C4-2B (cell line): ENCODE measurements around the gene TRIM3.

Source experiments
- H3K27ac ChIP-seq: fragments of 450-650 bp; 2 replicates; pipeline ENCODE4 v1.5.1; 2017
- CTCF ChIP-seq: fragments of 450-650 bp; conservative IDR thresholded peaks from 2 replicates; pipeline ENCODE4 v1.5.1; 2017; ENCODE audit warnings: mild to moderate bottlenecking
- ZFX ChIP-seq: fragments of 450-650 bp; IDR thresholded peaks from 2 replicates; pipeline ENCODE4 v1.6.1; 2017

Gene TRIM3

GRCh38 chr11:6469599-6469998 lies 4.1 kb downstream of the TRIM3 start:
- no peak overlapping the region for H3K27ac ChIP-seq
- no peak for TF ChIP-seq ZFX
- TF ChIP-seq CTCF: no peak

GRCh38 chr11:6468712-6469495 lies 4.8 kb downstream of the TRIM3 start:
- no peak overlapping the region for H3K27ac ChIP-seq
- TF ChIP-seq ZFX: no peak
- no peak for TF ChIP-seq CTCF

GRCh38 chr11:6459099-6459450 lies 14.7 kb downstream of the TRIM3 start:
- TF ChIP-seq ZFX: no peak
- TF ChIP-seq CTCF: no peak
- H3K27ac ChIP-seq: no peak overlapping the region

GRCh38 chr11:6458352-6459098 lies 15.2 kb downstream of the TRIM3 start:
- TF ChIP-seq CTCF (no peak), ZFX (no peak)
- no peak overlapping the region for H3K27ac ChIP-seq

GRCh38 chr11:6457581-6458320 lies 16.0 kb downstream of the TRIM3 start:
- no peak for TF ChIP-seq CTCF
- TF ChIP-seq ZFX: no peak
- H3K27ac ChIP-seq: no peak overlapping the region

GRCh38 chr11:6456361-6457073 lies 17.2 kb downstream of the TRIM3 start:
- H3K27ac ChIP-seq: 0 out of 2 replicates have a peak overlapping the region, but pooled peaks have one; percentile 7
- TF ChIP-seq ZFX: no peak

GRCh38 chr11:6455070-6455469 lies 18.7 kb downstream of the TRIM3 start:
- H3K27ac ChIP-seq: no peak overlapping the region
- TF ChIP-seq CTCF (no peak), ZFX (no peak)
